ENCODE measurements around the gene NKIRAS2.
"Not testable (repeated sequence)": the region's sequence is repeated elsewhere in the genome, so short reads cannot be mapped to it uniquely, and the experiment has no call there.

The NKIRAS2 gene

GRCh38 chr17:41998497-41998896 lies 21.4 kb upstream of the NKIRAS2 start:
- no peak for DNase-seq (ENCODE audit: low spot score)

- no peak for DNase-seq (ENCODE audit: low spot score)
Observed at GRCh38 chr17:42000413-42001133, 19.3 kb upstream of the NKIRAS2 start.

GRCh38 chr17:42001729-42002128 lies 18.2 kb upstream of the NKIRAS2 start:
- DNase-seq (ENCODE audit: low spot score) = no peak

GRCh38 chr17:42002175-42002791 lies 17.6 kb upstream of the NKIRAS2 start:
- DNase-seq (ENCODE audit: low spot score) = no peak

- no peak for DNase-seq (ENCODE audit: low spot score)
Observed at GRCh38 chr17:42002792-42003301, 17.0 kb upstream of the NKIRAS2 start.

DNA sequence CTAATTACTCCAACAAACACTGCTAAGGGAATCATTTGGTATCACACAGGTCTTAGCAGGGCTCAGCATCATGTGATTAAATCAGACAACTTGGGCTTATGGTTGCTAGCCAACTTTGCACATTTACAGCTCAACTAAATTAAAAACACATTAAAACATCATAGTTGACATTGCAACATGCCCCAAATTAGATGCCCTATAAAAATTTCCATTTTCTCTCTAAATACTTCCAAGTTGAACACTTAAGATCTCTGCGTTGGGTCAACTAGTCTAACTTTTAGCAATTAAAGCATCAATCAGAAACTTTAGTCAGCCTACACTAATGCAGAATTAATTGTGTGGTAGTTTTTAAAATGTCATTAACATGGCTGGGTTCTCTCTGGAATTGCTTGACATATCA lies 14.7 kb upstream of the NKIRAS2 start:
- DNase-seq (ENCODE audit: low spot score) = no peak

DNA sequence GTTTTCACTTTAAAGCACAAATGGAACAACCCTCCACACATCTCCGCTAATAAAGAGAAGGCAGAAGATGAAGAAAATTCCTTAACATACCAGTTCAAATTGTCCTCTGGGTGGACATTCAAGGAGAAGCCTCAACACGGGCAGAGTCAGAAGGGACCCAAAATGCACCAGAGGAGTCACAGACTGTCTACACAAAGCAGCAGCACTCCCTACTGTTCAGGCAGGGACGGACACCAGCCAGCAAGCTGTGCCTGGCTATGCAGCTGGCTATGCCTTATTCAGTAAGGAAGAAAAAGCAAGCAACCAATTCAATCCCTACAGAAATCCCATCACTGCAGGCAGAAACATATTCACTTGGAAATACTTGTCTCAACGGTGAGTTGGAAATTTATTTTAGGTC lies 10.7 kb upstream of the NKIRAS2 start:
- no peak for DNase-seq (ENCODE audit: low spot score)

- DNase-seq (ENCODE audit: low spot score) = not testable (repeated sequence)
Observed at GRCh38 chr17:42010266-42010680, 9.6 kb upstream of the NKIRAS2 start.

DNA sequence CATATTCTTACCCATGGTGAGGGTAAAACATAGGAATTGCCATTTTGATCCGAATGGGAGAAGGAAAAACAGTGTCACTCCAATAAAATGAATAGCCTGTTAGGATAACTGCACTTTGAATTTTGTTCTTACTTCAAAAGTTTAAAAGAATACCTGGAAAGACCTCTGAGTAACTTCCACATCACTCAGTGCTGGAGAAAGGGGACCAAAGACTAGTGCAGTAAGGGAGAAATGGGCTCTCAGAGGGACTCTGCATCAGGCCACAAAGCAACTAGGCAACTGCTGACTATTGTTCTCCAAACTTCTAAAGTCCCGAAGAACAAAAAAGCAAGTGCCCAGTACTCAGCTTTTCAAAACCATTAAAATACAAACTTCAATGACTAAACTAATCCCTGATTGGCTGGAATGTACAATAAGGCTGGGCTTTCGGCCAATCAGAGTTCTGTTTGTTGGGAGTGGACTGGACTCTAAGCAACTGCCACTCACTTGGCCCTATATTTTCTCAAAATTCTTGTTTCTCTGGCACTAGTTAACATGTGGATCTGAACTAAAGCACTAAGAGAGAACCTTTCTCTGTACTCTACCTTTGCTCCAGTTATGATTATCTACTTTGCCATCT lies 8.9 kb upstream of the NKIRAS2 start:
- DNase-seq (ENCODE audit: low spot score) = peak; percentile 68

DNA sequence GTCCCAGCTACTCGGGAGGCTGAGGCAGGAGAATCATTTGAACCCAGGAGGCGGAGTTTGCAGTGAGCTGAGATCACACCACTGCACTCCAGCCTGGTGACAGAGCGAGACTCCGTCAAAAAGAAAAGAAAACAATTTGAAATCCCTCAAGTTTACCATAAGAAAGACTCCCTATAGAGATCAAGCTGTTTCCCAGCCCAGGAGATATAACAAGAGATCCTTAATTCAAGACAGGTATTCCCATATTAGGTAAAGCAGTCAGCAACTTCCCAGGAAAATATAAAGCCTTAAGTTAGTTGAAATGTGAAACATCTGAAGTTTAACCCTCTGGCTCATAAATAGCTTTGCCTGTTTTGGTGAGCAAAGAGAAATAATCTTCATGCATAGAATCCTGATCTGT lies 7.5 kb upstream of the NKIRAS2 start:
- DNase-seq (ENCODE audit: low spot score) = not testable (repeated sequence)

GRCh38 chr17:42013740-42014139 lies 6.2 kb upstream of the NKIRAS2 start:
- DNase-seq (ENCODE audit: low spot score) = not testable (repeated sequence)

- DNase-seq (ENCODE audit: low spot score) = no peak
Observed at GRCh38 chr17:42016411-42016831, 3.5 kb upstream of the NKIRAS2 start.

- DNase-seq (ENCODE audit: low spot score) = peak; percentile 94
Observed at GRCh38 chr17:42016941-42017865, 2.7 kb upstream of the NKIRAS2 start, which contains the start of gene DNAJC7. TSS of gene DNAJC7 (minus strand) at chr17:42017439. CDS start at chr17:42017416, 23 bp downstream.

DNA sequence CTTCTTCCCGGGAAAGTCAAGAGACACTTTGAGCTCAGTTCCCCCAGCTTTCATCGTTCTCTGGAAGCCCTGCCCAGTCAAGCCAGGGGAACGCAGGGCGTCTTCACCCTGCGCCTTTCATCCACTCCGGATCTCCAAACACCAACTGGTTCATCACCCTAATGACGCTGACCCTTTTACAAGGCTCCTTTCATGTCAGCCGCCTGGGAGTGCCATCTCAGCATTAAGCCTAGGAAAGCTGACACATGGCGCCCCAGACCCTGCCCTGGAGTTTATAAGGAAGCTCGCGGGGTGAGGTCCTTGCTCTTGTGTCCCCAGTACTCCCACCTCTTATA lies 2.1 kb upstream of the NKIRAS2 start:
- no peak for DNase-seq (ENCODE audit: low spot score)

DNA sequence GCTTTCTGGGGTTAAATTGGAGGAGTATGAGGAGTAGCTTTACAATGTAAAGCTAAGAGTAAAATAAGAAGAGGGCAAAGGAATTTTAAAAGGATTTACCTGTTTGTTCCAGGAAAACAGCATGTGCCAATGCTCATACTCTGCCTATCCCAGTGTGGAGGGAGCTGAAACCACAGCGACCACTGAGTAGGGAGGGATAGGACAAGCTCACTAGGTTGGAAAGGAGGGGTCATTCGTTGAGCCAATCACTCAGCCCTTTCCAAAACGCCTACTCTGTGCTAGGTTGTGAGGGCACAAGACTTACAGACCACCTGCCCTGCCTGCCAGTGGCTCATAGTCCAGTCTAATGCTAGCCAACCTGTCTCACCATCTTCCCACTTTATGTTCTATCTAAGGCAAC lies 1.6 kb upstream of the NKIRAS2 start:
- no peak for DNase-seq (ENCODE audit: low spot score)

DNA sequence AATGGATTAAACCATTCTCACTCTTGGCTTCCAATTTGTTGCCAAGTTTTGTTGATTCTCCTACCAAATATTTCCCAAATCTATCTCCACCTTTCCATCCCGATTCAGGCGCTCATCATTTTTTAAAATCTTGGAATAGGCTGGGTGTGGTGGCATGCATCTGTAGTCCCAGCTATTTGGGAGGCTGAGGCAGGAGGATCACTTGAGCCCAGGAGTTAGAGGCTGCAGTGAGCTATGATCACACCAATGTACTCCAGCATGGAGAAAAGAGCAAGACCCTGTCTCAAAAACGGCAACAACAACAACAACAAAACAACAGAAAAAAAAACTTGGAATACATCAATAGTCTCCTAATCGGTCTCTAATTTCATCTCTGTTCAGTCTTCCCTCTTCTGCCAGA lies 902 bp upstream of the NKIRAS2 start:
- no peak for DNase-seq (ENCODE audit: low spot score)

- not testable (repeated sequence) for DNase-seq (ENCODE audit: low spot score)
Observed at GRCh38 chr17:42020845-42021244, 955 bp downstream of the NKIRAS2 start.

- DNase-seq (ENCODE audit: low spot score) = peak; percentile 10
Observed at GRCh38 chr17:42023524-42024349, 3.8 kb downstream of the NKIRAS2 start.

GRCh38 chr17:42025191-42025579 lies 5.3 kb downstream of the NKIRAS2 start:
- DNase-seq (ENCODE audit: low spot score) = no peak

GRCh38 chr17:42025936-42026335 lies 6.0 kb downstream of the NKIRAS2 start:
- DNase-seq (ENCODE audit: low spot score) = no peak

All from AG08396 (cell line).